ENCODE results near the gene C9orf50.
"Not testable (repeated sequence)": the region's sequence is repeated elsewhere in the genome, so short reads cannot be mapped to it uniquely, and the experiment has no call there.

C9orf50 gene

DNA sequence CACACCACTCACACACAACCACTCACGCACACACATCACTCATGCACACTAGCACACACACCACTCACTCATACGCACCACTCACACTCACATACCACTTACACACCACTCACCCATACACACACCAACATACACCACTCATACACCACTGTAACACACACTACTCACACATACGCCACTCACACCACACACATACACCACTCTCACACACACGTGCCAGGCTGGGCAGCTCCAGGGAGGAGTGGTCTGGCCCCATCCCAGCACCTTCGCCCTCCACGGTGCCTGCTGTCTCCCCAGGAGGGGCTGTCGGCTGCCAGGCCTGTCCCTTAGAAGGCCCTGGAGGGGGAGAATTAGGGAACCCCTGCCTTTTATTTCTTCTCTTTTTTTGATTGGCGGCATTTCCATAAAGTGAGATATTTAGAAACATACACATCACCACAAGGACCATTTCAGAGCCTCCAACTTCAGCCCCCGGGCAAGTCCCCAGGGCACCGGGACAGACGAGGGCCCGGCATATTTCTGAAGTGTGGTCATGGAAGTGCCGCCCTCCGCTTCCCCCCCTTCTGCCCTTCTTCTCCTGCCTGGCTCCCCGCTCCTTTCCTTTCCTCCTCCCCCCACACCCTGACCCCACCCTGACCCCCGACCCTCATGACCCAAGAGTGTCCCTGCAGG is 27.3 kb upstream of the C9orf50 start:
- no peak for DNase-seq (ENCODE audit: low read depth)

DNA sequence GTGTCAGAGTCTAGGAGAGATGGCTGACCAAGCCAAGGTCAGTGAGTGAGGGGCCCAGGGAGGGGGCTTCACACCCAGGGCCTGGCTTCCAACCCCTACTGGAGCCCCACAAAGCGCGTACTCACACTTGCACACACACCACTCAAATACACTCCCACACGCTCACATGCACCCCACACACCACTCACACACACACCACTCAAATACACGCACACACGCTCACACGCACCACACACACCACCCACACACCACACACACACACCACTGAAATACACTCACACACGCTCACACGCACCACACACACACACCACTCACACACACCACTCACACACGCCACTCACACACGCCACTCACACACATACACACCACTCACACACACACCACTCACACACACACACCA is 26.7 kb upstream of the C9orf50 start:
- no peak for DNase-seq (ENCODE audit: low read depth)

DNA sequence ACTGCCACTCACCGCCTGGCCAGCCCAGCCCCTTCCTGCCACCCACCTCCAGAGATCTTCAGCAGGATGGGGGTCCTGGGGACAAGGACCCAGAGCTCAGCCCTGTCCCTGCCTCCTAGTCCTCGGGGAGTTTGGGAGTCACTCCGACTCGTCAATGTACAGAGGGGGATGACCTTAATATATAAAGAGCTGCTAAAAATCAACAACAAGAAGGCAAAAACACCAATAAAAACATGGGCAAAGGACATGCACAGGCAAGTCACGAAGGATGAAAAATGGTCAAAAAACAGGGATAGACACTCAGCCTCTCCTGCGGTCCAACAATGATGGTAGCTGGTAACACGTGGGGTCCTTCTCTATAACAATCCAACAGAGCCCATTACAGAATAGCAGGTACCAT is 25.8 kb upstream of the C9orf50 start:
- no peak for DNase-seq (ENCODE audit: low read depth)

DNA sequence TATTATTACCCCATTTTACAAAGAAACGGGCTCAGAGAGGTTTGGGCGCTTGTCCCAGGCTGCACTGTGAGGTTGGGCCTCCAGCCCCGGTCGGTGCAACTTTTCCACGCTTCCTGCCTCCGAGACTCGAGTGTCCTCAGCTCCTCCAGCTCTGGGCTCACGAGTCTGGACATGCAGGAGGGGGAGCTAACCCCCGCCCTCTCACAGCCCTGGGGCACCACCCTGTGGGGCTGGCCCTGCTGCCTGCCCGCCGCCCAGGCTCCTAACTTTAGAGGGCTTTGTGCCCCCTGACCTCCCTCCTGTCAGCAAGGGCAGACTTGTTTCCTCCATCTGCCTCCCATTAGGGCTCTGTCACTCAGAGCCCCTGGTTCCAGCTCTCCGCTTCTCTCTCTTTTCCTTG is 25.4 kb upstream of the C9orf50 start:
- DNase-seq (ENCODE audit: low read depth), result no peak

DNA sequence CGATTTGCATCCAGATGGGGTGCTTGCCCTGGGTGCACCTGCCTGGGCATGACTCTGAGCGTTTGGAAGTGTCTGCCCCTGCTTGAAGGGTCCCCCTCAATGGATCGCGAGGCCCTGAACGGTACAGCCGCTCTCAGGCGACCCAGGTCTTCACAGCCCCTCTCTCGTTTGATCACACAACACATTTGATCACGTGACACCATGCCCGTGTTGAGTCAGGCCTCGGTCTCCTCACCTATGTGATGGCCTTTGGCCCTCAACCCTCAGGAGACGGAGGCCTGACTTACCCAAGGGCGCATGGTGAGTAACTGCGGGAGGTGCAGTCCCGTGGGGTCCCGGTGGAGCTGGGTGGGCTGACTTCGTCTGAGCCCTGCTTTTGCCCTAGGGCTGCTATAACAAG is 24.0 kb upstream of the C9orf50 start:
- no peak for DNase-seq (ENCODE audit: low read depth)

DNA sequence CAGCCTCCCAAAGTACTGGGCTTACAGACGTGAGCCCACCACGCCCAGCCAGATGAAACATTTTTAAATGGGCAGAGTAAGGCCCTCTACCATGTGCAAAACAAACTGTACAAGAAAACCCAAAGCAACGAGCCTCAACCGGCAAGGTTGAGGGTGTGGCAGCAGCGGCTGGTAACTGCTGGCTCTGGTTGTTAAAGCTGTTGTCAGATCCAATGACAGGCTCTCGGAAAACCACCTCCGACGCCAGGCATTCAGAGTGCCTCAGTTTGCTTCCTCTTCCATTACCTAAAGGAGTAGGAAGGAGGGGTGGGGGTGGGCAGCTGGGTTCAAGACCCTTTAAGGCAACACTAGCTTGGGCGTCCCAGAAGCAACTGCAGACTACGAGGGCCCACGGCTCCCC is 23.5 kb upstream of the C9orf50 start:
- DNase-seq (ENCODE audit: low read depth), result no peak

DNA sequence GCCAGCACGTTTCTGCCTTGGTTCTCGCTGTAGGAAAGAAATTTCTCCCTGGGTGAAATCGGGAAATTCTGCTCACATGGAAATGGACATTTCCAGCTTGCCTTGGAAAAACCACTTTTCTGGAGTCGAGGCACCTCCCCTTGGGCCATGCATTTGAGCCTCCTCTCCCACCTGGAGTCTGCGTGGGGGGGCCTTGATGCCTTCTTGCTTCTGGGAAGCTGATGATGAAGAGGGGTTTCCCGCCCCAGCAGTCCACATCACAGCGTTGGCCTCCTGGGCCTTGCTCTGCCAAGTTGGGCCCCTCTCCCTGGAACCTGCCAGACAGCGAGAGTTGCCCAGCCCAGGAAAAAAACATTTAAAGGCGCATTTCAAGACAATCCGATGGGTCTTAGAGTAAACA is 22.8 kb upstream of the C9orf50 start:
- DNase-seq (ENCODE audit: low read depth), result no peak

DNA sequence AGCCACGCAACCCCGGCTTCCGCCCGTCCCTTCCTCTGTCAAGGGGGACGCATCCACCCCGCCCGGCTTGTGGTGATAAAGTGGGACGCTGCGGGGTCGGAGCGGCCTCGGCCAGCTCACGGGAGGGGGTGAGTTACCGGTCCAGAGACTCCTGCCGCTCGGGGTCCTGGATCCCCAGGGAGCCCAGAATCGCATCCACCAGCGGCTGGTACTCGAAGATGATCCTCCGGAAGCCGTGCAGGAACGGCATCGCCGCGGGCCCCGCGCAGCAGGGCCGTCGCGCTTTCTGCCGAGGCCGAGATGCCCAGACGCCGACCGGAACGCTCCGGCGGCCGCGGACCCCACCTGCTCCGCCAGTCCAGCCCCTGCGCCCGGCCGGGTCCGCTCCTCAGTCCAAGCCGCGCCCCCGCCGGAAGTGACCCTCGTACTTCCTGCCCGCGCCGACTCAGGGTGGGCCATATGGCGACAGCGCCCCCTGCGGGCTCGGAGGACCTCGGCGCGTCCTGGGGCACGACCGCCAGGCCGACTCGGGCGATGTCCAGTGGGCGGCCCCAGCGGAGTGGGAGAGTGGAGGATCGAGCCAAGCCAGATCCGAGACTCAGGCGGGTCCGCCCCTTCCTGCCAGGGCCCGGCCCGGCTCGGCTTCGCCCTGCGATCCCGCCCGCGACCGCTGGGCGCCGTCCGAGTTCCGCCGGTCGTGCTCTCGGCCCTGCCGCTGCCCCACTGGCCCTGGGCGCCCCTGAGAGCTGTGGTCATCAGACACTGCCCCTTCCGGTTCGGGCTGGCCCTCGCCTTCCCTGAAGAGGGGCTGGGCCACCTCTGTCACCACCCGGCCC is 21.1 kb upstream of the C9orf50 start, which contains the start of gene ASB6:
Gene ASB6 (minus strand): TSS at position 402 of the 836 bp plus-strand sequence. CDS start 152 bp downstream, at position 250.
- peak; percentile 90 for DNase-seq (ENCODE audit: low read depth)

DNA sequence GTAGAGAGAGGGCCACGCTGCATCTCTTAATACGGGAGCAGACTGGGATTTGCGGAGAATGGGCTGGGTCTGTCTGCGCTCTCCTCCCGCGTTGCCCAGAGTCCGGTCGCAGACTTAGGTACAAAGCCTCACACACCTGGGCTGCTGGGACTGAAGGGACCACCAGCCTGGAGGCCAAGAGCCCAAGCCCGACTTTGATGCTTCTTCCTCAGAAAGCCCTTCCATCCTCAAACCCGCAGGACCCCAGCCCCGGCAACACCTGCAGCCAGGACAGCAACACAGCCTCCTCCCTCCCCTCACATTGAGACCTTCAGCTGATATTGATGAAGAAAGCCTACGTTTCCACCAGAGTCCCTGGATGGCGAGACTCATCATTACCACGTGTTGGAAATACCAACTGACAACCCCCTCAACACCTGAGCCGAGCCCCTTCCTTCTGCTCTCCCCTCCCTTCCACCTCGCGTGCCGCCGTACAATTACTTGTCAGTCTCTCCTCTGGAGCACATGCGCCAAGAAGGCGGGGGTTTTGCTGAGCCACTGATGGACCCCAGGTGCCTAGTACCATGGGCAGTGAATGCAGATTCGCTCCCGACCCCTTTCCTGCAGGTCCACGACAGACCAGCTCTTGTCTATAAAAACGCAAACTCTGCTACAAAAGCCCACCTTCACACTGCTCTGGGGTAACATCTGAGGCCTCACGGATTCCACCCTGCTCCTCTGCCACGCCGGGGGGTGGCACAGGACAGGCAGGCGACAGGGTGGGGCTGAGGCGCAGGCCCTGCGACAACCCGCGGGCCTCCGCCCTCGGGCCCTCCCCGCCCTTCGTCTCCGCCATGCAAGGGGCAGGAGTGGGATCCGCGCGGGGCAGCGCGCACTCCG is 20.2 kb upstream of the C9orf50 start:
- no peak for DNase-seq (ENCODE audit: low read depth)

DNA sequence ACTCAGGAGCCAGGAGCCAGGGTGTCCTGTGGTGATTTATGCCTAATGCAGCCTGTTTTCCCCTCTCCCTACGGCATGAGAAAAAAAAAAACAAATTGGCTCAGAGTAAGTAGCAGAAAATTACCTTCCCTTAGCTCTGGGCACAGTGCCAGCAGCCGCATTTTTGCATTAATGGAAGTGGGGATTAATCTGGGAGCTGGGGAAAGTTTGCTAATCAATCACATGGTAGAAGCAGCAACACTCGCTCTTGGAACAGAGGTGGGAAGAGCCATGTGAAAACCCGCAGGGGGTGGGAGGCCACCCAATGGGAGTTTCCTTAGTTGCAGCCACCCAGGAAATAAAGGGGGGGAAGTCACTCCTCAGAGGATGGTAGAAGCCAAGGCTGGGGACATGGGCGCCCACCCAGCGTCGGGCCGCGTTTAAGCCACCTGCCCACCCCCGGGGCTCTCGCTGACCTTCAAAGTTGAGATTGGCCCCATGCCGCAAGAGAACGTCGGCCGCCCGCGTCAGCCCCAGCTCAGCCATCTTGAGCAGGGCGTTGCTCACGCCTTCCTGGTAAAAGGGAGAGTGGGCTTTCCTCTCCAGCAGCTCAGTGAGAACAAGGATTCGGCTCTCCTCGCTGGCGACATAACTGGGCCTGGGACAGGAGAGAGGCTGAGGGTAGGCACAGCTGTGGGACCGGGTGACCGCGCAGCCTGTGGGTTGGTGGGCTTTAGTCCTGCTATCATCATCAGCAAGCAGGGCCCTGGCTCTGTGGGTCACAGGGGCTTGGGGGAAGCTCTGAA is 19.4 kb upstream of the C9orf50 start:
- DNase-seq (ENCODE audit: low read depth), result no peak

DNA sequence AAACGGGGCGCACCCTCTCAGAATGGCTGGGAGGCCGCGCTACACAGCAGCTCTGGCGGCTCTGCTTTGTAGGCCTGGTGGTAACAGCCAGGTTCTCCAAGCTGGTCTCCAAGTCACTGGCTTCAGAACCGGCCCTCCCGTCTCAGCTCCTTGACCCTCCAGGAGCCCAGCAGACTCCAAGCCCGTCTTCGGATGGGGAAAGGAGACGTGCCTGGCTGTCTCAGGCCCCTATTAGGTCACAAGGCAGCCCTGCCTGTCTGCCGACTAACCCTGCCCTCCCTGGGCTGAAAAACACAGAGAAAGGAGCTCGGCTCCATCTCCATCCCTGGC is 18.8 kb upstream of the C9orf50 start:
- no peak for DNase-seq (ENCODE audit: low read depth)

DNA sequence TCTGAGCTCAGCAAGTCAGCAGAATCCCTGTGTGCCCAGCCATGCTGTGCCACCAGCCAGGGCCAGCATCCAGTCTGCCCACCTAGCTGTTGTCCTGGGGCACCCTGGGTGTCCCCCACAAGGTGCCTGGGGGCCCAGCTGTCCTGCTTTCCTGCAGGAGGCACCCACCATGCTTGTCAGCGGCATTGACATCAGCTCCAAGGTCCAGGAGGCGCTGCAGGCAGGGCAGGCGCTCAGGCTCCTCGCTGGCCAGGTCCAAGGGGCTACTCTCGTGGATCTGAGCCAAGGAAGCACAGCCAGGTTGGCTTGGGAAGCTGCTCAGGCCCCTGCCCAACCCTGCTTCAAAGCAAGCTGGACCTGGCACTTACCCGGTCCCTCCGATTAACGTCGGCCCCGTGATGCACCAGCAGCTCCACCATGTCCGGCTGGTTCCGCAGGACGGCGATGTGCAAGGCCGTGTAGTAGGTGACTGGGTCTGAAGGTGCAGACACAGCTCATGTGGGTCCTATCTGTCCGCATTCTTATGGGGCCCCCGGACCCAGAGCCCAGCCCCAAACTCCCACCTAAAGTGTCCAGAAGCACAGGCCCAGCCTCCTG is 18.2 kb upstream of the C9orf50 start:
- no peak for DNase-seq (ENCODE audit: low read depth)

DNA sequence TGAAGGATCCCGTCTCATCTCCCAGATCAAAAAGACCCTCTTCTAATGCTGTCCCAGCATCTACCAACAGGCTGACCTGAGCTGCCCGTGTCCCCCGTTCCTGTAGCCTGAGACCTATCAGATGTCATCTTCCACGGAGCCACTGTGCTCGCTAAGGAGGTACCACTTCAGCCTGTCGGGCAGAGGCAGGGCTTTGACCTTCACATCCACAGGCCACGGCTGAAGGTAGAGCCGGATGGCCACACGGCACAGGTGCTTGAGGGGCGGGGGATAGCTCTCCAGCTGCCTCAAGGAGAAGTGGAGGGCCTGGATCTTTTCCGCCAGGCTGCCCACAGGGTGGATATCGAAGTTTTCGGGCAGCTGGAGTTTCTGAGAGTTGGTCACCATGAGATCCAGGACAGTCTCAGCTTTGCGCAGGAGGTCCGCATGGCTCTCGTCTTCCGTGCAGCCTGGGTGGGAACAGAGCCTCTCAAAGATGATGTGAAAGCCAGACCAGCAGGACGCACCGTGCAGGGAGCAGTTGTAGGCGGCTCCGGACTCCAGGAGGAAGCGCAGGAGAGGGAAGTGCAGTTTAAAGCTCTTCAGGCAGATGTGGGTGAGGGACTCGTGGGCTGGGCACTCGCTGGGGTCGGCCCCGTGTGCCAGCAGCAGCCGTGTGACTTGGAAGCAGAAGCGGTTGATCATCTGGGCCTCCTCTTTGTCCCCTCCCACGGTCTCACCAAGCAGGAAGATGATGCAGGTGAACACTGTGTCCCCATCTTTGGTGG is 17.0 kb upstream of the C9orf50 start:
- DNase-seq (ENCODE audit: low read depth), result no peak

DNA sequence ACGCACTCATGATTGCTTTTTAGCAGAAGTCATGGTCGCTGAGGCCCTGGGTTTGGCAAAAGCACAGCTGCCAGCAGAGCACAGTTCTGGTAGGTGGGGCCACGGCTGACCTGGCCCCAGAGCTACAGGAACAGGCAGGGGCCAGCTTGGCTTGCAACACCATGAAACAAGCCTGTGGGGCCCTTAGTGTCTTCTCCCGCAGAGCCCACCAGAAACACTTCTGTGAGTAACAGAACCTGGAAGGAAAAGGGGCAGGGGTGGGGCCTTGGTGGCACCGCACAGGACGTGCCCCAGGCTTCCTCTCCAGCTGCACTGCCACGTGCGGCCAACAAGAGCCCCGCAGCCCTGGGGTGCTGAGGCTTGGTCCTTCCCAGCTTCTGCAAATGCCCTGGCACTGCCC is 16.2 kb upstream of the C9orf50 start:
- no peak for DNase-seq (ENCODE audit: low read depth)

DNA sequence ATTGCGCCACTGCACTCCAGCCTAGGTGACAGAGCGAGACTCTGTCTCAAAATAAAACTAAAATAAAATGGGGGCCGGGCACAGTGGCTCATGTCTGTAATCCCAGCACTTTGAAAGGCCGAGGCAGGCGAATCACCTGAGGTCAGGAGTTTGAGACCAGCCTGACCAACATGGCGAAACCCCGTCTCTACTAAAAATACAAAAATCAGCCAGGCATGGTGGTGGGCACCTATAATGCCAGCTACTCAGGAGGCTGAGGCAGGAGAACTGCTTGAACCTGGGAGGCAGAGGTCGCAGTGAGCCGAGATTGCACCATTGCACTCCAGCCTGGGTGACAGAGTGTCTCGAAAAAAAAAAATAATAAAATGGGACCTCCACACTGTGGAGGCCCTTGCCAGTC is 15.4 kb upstream of the C9orf50 start:
- not testable (repeated sequence) for DNase-seq (ENCODE audit: low read depth)

DNA sequence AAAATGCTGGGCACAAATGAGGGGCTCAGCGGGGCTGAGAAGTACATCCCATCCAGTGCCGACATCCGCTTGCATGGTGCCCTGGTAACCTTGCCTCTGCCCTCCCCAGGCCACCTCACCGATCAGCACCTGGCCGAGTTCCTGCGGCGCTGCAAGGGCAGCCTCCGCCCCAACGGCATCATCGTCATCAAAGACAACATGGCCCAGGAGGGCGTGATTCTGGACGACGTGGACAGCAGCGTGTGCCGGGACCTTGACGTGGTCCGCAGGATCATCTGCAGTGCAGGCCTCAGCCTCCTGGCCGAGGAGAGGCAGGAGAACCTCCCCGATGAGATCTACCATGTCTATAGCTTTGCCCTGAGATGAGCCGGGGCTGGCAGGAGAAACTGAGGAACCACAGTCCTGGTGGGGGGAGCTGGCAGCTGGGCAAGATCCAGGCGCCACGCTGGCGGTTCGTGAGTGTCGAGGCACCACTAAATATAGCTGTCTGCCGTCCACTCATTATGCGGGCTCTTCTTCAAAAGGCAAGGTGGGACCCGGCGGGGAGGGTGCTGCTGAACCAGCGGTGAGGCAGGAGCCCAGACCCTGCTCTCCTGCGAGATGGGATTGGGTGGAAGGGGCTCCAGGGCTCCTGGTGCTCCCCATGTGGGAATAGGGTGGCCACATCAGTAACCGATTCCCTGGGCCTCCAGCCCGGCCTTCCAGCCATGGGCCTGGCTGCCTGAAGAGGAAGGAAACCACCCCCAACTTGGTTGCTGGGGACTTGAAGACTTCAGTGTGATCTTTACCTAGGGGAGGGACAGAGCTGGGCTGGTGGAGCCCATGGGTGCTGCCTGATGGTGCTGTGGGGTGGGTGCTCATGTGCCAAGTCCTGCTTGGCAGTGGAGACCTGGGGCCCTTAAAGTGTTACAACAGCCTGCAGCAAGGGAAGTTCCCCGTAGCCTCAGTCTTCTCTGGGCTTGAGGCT is 14.5 kb upstream of the C9orf50 start:
- DNase-seq (ENCODE audit: low read depth), result no peak

DNA sequence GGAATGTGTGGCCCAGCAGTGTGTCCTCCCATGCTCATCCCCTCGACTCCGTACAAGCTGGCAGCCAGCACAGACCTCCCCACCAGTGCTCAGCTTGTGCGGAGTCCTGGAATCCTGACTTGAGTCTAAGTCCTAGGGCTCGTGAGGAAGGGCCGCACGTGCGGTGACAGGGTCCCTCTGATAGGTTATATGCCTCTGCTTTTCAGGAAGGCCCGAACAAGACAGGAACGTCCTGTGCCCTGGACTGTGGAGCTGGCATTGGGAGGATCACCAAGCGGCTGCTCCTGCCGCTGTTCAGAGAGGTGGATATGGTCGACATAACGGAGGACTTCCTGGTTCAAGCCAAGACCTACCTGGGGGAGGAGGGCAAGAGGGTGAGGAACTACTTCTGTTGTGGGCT is 12.9 kb upstream of the C9orf50 start:
- DNase-seq (ENCODE audit: low read depth), result no peak

DNA sequence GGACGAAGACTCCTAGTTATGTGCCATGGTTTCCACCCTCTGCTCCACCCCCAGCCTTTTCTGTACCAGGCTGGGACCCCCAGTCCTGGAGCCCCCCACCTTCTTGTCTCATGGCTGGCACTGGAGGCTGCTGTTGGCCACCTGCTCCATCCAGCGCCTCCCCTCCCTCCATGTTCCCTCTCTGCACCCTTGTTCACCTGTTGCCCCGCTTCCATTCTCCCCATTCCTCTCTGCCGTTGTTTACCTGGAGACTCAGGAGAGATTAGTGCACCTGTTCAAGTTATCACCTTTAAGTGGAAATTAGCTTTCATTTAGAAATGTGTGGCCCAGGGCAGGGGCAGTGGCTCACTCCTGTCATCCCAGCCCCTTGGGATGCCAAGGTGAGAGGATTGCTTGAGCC is 12.3 kb upstream of the C9orf50 start:
- DNase-seq (ENCODE audit: low read depth), result no peak

DNA sequence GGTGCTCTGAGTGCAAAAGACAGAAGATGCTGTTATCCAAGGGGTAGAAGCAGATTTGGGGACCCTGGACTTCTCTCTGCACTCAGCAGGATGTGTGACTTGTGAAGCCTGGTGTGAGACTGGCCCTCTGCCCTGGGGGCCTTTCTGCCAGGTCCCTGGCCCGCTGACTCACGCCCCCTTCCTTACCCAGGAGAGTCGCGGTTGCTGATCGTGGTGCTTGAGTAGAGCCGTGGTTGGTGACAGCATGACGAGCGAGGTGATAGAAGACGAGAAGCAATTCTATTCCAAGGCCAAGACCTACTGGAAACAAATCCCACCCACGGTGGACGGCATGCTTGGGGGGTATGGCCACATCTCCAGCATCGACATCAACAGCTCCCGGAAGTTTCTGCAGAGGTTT is 11.6 kb upstream of the C9orf50 start:
- no peak for DNase-seq (ENCODE audit: low read depth)
